Activated CD8-positive, alpha-beta T cell treated with anti-CD3 and anti-CD28 coated beads, Interleukin-2, amount 10 ng/mL, durations not matched to agents 7 days and 5 days (primary cell): Measurements from ENCODE around the gene UGT1A5. TPM values are rescaled to one million over a fixed set of nuclear protein-coding genes. Genes with fewer than 3 reads are reported as not detected.
"Not testable (repeated sequence)": the region's sequence is repeated elsewhere in the genome, so short reads cannot be mapped to it uniquely, and the experiment has no call there.

Experiments
- ATAC-seq: fragments of 150-1000 bp; cut with Tn5 transposase; one replicate; pipeline ENCODE4 v1.10.0; 2021; ENCODE audit warnings: moderate library complexity
- CTCF ChIA-PET: fragments of 350-600 bp; sonication (Branson Sonifier 250); formaldehyde crosslinking; loops from one replicate; lab custom pipeline; 2021; ENCODE audit warnings: antibody characterized with exemption; lab: Charles Lee
- POLR2A ChIA-PET: fragments of 350-600 bp; sonication (Branson Sonifier 250); formaldehyde crosslinking; loops from one replicate; lab custom pipeline; 2021; ENCODE audit warnings: antibody characterized with exemption; lab: Charles Lee
- DNase-seq: peaks from one replicate; pipeline ENCODE4 v3.0.0-alpha.2; 2020
- H3K27ac Mint-ChIP-seq: one replicate; pipeline ENCODE4 v1.8.0; 2021; ENCODE audit warnings: mild to moderate bottlenecking, mixed read lengths
- H3K27me3 Mint-ChIP-seq: one replicate; pipeline ENCODE4 v1.8.0; 2021; ENCODE audit warnings: low read depth, mixed read lengths
- H3K36me3 Mint-ChIP-seq: one replicate; pipeline ENCODE4 v1.8.0; 2021; ENCODE audit warnings: low read depth, mixed read lengths
- H3K4me1 Mint-ChIP-seq: one replicate; pipeline ENCODE4 v1.8.0; 2021; ENCODE audit warnings: low read depth, mixed read lengths
- H3K4me3 Mint-ChIP-seq: one replicate; pipeline ENCODE4 v1.8.0; 2021; ENCODE audit warnings: mild to moderate bottlenecking, mixed read lengths
- H3K9me3 Mint-ChIP-seq: one replicate; pipeline ENCODE4 v1.8.0; 2022; ENCODE audit warnings: mixed read lengths; ENCODE audit not compliant: insufficient read depth
- total RNA-seq, 2 experiments: library from RNA; stranded (reverse); gene quantifications; one replicate each; pipeline ENCODE4 v1.2.3, GENCODE V29; 2021

Gene UGT1A5
- total RNA-seq, 2 experiments from 2014 or later = not detected

DNA sequence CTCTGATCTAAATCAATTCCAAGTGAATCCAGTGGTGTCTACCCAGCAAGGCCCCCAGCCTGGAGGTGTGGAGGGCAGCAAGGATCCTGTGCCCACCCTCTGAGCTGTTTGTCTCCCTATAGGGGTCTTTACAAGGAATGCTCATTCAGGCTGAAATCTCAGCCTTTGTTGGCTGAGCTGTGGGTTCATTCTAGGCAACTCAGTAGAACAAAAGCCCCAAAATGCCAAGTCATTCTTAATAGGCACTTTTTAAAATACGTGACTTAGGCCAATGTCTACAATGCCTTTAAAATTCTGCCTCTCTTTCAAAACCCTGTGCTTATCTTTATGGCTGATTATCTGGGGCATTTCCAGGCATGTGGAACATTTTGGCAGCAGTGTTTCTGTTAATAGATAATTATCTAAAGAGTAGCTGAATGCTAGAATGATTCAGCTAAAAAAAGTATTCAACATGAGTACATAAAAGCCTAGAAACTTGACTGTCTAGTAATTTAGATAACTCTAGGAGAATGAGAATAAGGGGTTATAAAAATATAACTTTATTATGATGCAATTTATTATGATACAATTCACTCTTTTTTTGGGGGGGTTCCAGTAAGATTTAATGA, 12.6 kb upstream of the UGT1A5 start:
- no peaks in the 10 kb centered on the region for H3K36me3 Mint-ChIP-seq

DNA sequence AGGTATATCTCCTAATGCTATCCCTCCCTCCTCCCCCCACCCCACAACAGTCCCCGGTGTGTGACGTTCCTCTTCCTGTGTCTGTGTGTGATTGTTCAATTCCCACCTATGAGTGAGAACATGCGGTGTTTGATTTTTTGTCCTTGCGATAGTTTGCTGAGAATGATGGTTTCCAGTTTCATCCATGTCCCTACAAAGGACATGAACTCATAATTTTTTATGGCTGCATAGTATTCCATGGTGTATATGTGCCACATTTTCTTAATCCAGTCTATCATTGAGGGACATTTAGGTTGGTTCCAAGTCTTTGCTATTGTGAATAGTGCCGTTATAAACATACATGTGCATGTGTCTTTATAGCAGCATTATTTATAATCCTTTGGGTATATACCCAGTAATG, 11.9 kb upstream of the UGT1A5 start:
- POLR2A ChIA-PET, H3K4me1 Mint-ChIP-seq, H3K4me3 Mint-ChIP-seq, H3K9me3 Mint-ChIP-seq, H3K36me3 Mint-ChIP-seq, ATAC-seq, H3K27ac Mint-ChIP-seq, CTCF ChIA-PET, DNase-seq: not testable (repeated sequence)
- peaks cover 30% of the 10 kb centered on the region for H3K27me3 Mint-ChIP-seq

More for the DNA sequence above, 12.6 kb upstream of the UGT1A5 start:
- Mint-ChIP-seq H3K27me3 (peaks cover 34% of the 10 kb centered on the region), H3K4me1 (no peaks in the 10 kb centered on the region), H3K27ac (no peak overlapping the region), H3K4me3 (no peak overlapping the region), H3K9me3 (no peaks in the 10 kb centered on the region)
- DNase-seq (no peak), ATAC-seq (no peak)
- POLR2A ChIA-PET = no interaction called here
- CTCF ChIA-PET = no interaction called here

GRCh38 chr2:233702238-233702637, 10.5 kb upstream of the UGT1A5 start:
- DNase-seq = no peak
- no peaks in the 10 kb centered on the region for H3K9me3 Mint-ChIP-seq
- no peak overlapping the region for H3K4me3 Mint-ChIP-seq
- ChIA-PET CTCF (no interaction called here), POLR2A (no interaction called here)
- no peak for ATAC-seq
- H3K27ac Mint-ChIP-seq = no peak overlapping the region
- H3K36me3 Mint-ChIP-seq = no peaks in the 10 kb centered on the region
- no peaks in the 10 kb centered on the region for H3K4me1 Mint-ChIP-seq
- H3K27me3 Mint-ChIP-seq = peaks cover 26% of the 10 kb centered on the region

DNA sequence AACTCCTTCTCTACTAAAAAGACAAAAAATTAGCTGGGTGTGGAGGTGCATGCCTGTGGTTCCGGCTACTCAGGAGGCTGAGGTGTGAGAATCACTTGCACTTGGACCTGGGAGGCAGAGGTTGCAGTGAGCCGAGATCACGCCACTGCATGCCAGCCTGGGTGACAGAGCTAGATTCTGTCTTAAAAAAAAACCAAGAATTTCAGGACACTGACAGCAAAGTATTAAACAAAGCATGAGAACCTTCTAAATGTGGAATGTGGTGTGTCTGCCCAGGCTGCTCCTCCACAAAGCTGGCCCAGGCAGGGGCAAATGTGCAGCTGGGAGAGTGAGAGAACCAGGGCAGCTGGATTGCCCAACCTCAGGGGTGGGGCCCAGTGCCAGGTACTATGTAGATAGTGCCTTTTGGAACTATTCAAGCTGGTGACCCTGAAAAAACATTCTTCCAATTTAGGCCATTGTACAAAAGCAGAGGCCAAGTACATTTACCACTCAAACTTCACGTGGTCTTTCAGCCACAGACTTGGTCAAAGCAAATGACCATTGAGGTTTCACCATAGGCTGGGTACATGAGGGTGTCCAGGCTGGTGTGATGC, 6.7 kb upstream of the UGT1A5 start:
- ChIA-PET POLR2A (no interaction called here), CTCF (no interaction called here)
- Mint-ChIP-seq H3K4me1 (no peaks in the 10 kb centered on the region), H3K36me3 (no peaks in the 10 kb centered on the region), H3K27me3 (peaks cover 22% of the 10 kb centered on the region), H3K4me3 (no peak overlapping the region), H3K9me3 (no peaks in the 10 kb centered on the region), H3K27ac (no peak overlapping the region)
- DNase-seq (no peak), ATAC-seq (no peak)

GRCh38 chr2:233706720-233707119, 6.0 kb upstream of the UGT1A5 start:
- Mint-ChIP-seq H3K9me3 (no peaks in the 10 kb centered on the region), H3K4me1 (peaks cover 2% of the 10 kb centered on the region), H3K27ac (no peak overlapping the region), H3K4me3 (no peak overlapping the region), H3K27me3 (peaks cover 21% of the 10 kb centered on the region), H3K36me3 (no peaks in the 10 kb centered on the region)
- ChIA-PET POLR2A (no interaction called here), CTCF (no interaction called here)
- DNase-seq (no peak), ATAC-seq (no peak)

DNA sequence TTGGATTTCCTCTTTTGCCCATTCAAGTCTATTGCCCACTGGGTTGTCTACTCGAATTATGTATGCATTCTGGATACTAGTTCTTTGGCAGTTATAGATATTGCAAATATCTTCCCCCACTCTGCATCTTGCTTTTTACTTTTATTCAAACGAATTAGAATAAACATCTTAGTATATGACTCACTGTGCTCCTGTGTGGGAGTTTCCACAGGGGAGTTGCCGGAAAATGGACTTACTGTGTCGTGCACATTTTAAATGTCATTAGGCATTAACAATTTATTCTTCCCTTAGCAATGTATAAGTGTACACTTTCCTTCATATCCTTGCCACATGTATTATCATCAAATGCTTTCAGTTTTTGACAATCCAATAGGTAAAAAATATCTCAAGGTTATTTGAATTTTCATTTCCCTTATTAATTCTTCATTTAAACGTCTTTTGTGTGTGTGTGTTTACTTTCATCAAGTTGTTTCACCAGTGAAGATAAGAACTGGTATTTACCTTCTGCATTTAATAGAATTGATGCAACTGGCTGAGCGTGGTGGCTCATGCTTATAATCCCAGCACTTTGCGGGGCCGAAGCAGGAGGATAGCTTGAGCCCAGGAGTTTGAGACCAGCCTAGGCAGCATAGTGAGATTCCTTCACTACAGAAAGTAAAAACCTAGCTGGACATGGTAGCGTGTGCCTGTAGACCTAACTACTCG, 4.6 kb upstream of the UGT1A5 start:
- CTCF ChIA-PET = no interaction called here
- no peak for DNase-seq
- H3K27me3 Mint-ChIP-seq = peaks cover 12% of the 10 kb centered on the region

GRCh38 chr2:233708942-233709341, 3.8 kb upstream of the UGT1A5 start:
- CTCF ChIA-PET = no interaction called here
- Mint-ChIP-seq H3K27ac (no peak overlapping the region), H3K36me3 (no peaks in the 10 kb centered on the region), H3K9me3 (no peaks in the 10 kb centered on the region), H3K4me3 (no peak overlapping the region), H3K4me1 (peaks cover 11% of the 10 kb centered on the region), H3K27me3 (peaks cover 11% of the 10 kb centered on the region)
- ATAC-seq (no peak), DNase-seq (no peak)
- POLR2A ChIA-PET = no interaction called here

More for the DNA sequence above, 4.6 kb upstream of the UGT1A5 start:
- H3K4me3 Mint-ChIP-seq = no peak overlapping the region
- POLR2A ChIA-PET = no interaction called here
- H3K4me1 Mint-ChIP-seq = peaks cover 5% of the 10 kb centered on the region
- ATAC-seq = no peak
- no peaks in the 10 kb centered on the region for H3K36me3 Mint-ChIP-seq
- H3K9me3 Mint-ChIP-seq = no peaks in the 10 kb centered on the region
- H3K27ac Mint-ChIP-seq = no peak overlapping the region

GRCh38 chr2:233711312-233712008, 1.2 kb upstream of the UGT1A5 start:
- peaks cover 16% of the 10 kb centered on the region for H3K4me1 Mint-ChIP-seq
- no peak overlapping the region for H3K4me3 Mint-ChIP-seq
- H3K27ac Mint-ChIP-seq = no peak overlapping the region
- H3K9me3 Mint-ChIP-seq = no peaks in the 10 kb centered on the region
- H3K36me3 Mint-ChIP-seq = no peaks in the 10 kb centered on the region
- peak; percentile 78 for DNase-seq
- ChIA-PET POLR2A (no interaction called here), CTCF (interaction anchor here (1.0 to 1.1 kb wide), 2 partner anchors 15 to 661 kb away, joined by 3 to 4 read pairs; no protein-coding TSS in a partner anchor)
- ATAC-seq = peak; percentile 84
- H3K27me3 Mint-ChIP-seq = peaks cover 12% of the 10 kb centered on the region

DNA sequence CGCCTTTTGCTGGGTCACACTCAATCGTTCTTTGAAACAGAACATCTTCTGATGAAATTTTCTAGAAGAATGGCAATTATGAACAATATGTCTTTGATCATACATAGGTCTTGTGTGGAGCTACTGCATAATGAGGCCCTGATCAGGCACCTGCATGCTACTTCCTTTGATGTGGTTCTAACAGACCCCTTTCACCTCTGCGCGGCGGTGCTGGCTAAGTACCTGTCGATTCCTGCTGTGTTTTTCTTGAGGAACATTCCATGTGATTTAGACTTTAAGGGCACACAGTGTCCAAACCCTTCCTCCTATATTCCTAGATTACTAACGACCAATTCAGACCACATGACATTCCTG, 532 bp downstream of the UGT1A5 start:
- H3K4me3 Mint-ChIP-seq = no peak overlapping the region
- ChIA-PET CTCF (no interaction called here), POLR2A (no interaction called here)
- H3K27ac Mint-ChIP-seq = no peak overlapping the region
- peaks cover 12% of the 10 kb centered on the region for H3K27me3 Mint-ChIP-seq
- no peaks in the 10 kb centered on the region for H3K9me3 Mint-ChIP-seq
- H3K4me1 Mint-ChIP-seq = peaks cover 16% of the 10 kb centered on the region
- no peaks in the 10 kb centered on the region for H3K36me3 Mint-ChIP-seq
- DNase-seq (no peak), ATAC-seq (no peak)

DNA sequence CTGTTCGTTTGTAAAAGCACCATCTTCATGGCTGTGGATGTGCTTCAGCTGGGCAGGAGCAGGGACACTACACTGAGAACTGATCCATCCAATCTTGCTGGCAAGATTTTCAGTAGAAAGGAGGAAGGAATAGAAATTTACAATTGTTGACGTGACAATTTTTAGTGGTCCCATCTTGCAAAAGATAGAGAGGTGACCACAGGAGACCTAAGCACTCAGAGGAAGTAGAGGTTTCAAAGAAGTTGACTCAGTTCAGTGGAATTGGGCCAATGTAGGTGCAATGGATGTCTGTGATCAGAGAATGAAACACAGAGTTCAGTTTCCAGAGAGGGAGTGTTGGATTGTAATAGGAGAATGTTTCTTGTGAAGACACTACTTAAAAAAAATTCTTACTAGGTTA, 1.4 kb downstream of the UGT1A5 start:
- POLR2A ChIA-PET = no interaction called here
- Mint-ChIP-seq H3K9me3 (no peaks in the 10 kb centered on the region), H3K27me3 (peaks cover 13% of the 10 kb centered on the region), H3K36me3 (no peaks in the 10 kb centered on the region), H3K4me3 (no peak overlapping the region), H3K27ac (no peak overlapping the region), H3K4me1 (peaks cover 16% of the 10 kb centered on the region)
- no peak for DNase-seq
- ATAC-seq = no peak
- CTCF ChIA-PET = no interaction called here

DNA sequence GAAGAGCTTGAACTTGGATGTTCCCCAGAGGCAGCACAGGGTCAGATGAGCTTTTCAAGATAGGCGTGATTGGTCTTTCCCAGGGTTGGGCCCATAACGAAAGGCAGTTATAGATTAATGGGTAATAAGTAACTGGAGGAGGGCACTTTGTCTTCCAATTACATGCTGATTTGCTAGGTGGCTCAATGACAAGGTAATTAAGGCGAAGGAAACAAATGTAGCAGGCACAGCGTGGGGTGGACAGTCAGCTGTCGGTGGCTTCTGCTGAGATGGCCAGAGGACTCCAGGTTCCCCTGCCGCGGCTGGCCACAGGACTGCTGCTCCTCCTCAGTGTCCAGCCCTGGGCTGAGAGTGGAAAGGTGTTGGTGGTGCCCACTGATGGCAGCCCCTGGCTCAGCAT, 5.8 kb downstream of the UGT1A5 start, which contains the start of gene UGT1A4:
Gene UGT1A4 (plus strand): TSS at position 185 of the 400 bp plus-strand sequence. CDS start 85 bp downstream, at position 270.
- H3K4me1 Mint-ChIP-seq = peaks cover 9% of the 10 kb centered on the region
- DNase-seq (no peak), ATAC-seq (no peak)
- POLR2A ChIA-PET = no interaction called here
- H3K36me3 Mint-ChIP-seq = no peaks in the 10 kb centered on the region
- H3K9me3 Mint-ChIP-seq = no peaks in the 10 kb centered on the region
- H3K4me3 Mint-ChIP-seq = no peak within 1 kb of the TSS
- H3K27ac Mint-ChIP-seq = no peak within 1 kb of the TSS
- peaks cover 16% of the 10 kb centered on the region for H3K27me3 Mint-ChIP-seq
- CTCF ChIA-PET = no interaction called here
